Muscle layer of duodenum (tissue), 2 donors: ENCODE data around the gene STT3A.

Source experiments
- H3K27ac ChIP-seq: one replicate; pipeline ENCODE4 v1.7.0; 2013; ENCODE audit warnings: mild to moderate bottlenecking, low read length
- H3K27me3 ChIP-seq: one replicate; pipeline ENCODE4 v1.7.0; 2013; ENCODE audit warnings: low read depth, mild to moderate bottlenecking, control low read depth, low read length
- H3K36me3 ChIP-seq, 2 donors: one replicate each; pipeline ENCODE4 v1.7.0; 2013; ENCODE audit warnings: low read length in 2 of 2, control low read depth in 1 of 2, mild to moderate bottlenecking in 1 of 2; ENCODE audit not compliant: insufficient read depth in 2 of 2, control insufficient read depth in 1 of 2
- H3K4me1 ChIP-seq, 2 donors: one replicate each; pipeline ENCODE4 v1.7.0; 2013; ENCODE audit warnings: low read length in 2 of 2, mild to moderate bottlenecking in 2 of 2, control low read depth in 1 of 2, moderate library complexity in 1 of 2; ENCODE audit not compliant: insufficient read depth in 2 of 2, control insufficient read depth in 1 of 2
- H3K4me3 ChIP-seq, 2 donors: one replicate each; pipeline ENCODE4 v1.7.0; 2013; ENCODE audit warnings: low read length in 2 of 2, low read depth in 1 of 2, mild to moderate bottlenecking in 1 of 2
- H3K9me3 ChIP-seq, 2 donors: one replicate each; pipeline ENCODE4 v1.7.0; 2013; ENCODE audit warnings: low read length in 2 of 2, control low read depth in 1 of 2, mild to moderate bottlenecking in 1 of 2; ENCODE audit not compliant: control insufficient read depth in 1 of 2
- donor health status: healthy.

Gene STT3A

DNA sequence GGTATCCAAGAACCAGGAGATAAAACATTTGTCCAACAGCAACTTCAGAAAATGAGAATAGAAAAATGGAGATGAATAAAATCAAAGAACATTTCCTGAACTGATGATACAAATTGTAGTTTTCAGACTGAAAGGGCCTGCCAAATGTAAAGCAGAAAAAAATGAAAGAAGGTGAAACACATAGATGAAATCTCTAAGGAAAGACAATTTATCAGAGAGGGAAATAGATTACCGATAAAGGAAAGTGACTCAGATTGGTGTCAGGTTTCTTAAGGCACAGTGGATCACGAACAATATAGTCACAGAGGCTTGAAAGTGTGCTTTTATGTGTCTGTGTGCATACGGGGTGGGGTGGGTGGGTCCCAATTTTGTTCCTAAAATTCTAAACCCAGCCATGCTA lies 4.1 kb upstream of the STT3A start:
- no peak overlapping the region for H3K27ac ChIP-seq
- no peaks in the 10 kb centered on the region for H3K27me3 ChIP-seq
- no peak overlapping the region for H3K4me3 ChIP-seq
- peaks cover 11 to 21% of the 10 kb centered on the region in 2 donors for H3K36me3 ChIP-seq
- H3K9me3 ChIP-seq, result no peaks in the 10 kb centered on the region
- H3K4me1 ChIP-seq, result peaks cover 0 to 3% of the 10 kb centered on the region in 2 donors

DNA sequence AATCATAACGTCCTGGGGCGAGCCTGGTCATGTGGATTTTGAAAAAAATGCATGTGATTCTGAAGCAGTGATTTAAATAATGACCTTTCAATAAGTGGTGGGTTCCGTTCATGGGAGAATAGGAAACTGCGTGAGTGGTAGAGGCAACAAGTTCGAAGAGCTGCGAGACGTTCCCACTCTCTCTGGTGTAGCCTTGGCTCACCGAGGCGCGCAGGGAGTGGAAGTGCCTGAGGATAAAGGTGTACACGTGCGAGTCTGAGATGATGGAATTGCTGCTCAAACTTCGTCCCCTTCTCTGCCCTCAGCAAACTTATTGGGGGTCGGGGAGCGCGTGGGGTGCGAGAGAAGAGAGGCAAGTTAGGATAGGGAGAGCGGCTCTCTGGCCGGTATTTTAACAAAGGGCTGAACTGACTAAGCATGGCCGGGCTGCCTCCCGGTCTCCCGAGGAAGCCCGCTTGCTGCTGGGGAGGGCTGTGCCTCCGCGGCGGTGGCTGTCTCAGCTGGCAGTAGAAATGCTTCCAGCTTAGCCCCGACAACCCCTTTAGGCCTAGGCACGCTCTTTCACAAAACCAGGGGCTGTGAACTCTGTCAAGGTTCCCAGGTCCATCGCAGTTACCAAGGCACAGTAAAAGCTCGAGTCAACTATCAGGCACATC lies 875 bp upstream of the STT3A start:
- peaks cover 0 to 20% of the 10 kb centered on the region in 2 donors for H3K4me1 ChIP-seq
- H3K9me3 ChIP-seq, result no peaks in the 10 kb centered on the region
- peak overlapping the region; percentile 83 to 99 for H3K4me3 ChIP-seq
- H3K36me3 ChIP-seq, result peaks cover 0 to 11% of the 10 kb centered on the region in 2 donors
- H3K27me3 ChIP-seq, result no peaks in the 10 kb centered on the region
- H3K27ac ChIP-seq, result peak overlapping the region; percentile 99

DNA sequence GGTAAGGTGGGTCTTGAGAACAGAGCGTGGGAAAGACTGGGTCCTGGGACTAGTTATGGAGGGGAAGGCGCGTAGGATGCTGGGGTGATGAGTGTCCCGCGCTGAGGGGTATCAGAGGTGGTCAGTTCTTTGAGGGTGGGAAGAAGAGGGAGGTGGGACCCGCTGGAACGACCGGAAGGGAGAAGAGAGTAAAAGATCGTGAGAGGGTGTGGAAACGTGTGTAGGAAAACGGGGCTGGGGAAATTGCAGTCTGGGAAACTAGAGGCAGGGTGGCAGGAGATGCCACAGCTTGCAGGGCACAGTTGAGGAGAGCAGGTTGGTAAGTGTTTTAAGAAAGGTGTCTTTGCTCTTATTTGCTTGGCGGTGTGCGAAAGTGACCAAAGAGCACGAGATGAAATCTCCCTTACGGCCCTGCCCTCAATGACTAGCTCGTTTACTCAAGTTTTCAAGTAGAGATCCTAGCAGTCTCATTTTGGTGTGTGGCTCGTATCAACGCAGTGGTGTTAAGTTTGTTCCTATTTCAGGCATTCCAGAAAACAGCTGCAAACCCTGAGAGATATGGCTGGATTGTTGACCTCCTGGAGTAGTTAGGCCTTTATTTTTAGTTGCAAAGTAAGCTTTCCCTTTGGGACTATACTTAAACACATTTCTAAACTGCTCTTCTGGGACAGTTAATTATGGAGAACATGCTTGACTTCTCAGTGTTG lies 615 bp downstream of the STT3A start:
- peak overlapping the region; percentile 90 for H3K27ac ChIP-seq
- peaks cover 0 to 23% of the 10 kb centered on the region in 2 donors for H3K36me3 ChIP-seq
- no peaks in the 10 kb centered on the region for H3K9me3 ChIP-seq
- peak overlapping the region; percentile 95 to 99 for H3K4me3 ChIP-seq
- H3K4me1 ChIP-seq, result peaks cover 0 to 20% of the 10 kb centered on the region in 2 donors
- no peaks in the 10 kb centered on the region for H3K27me3 ChIP-seq

DNA sequence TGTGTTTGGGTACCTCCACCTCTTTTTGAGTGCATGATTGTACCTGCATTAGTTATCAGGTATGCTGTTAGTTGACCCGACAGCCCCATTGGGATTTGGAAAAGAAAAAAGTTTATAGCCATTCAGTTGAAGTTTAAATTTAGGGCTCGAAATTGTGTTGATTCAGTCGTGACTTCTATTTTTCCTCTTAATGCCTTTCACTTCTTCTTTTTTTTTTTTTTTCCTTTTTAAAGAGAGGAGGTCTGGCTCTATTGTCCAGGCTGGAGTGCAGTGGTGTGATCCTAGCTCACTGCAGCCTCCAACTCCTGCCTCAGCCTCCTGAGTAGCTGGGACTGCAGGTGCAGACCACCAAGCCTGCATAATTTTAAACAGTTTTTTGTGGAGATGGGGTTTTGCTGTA lies 2.3 kb downstream of the STT3A start:
- no peak overlapping the region for H3K27ac ChIP-seq
- no peaks in the 10 kb centered on the region for H3K9me3 ChIP-seq
- H3K27me3 ChIP-seq, result no peaks in the 10 kb centered on the region
- H3K4me3 ChIP-seq, result no peak overlapping the region
- peaks cover 6 to 35% of the 10 kb centered on the region in 2 donors for H3K36me3 ChIP-seq
- H3K4me1 ChIP-seq, result peaks cover 0 to 20% of the 10 kb centered on the region in 2 donors

DNA sequence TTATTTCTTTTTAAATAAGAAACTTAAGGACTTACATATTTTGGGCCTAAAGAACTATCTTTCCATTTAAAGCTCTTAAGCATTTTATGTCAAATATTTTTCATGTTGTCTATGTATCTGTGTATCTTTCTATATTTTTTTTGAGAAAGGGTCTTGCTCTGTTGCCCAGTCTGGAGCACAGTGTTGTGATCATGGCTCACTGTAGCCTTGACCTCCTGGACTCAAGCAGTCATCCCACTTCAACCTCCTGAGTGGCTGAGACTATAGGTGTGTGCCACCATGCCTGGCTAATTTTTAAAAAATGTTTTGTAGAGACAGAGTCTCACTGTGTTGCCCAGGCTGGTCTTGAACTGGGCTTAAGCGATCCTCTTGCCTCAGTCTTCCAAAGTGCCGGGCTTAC lies 8.0 kb downstream of the STT3A start:
- H3K4me1 ChIP-seq, result peaks cover 0 to 3% of the 10 kb centered on the region in 2 donors
- no peak overlapping the region for H3K4me3 ChIP-seq
- peaks cover 40 to 75% of the 10 kb centered on the region in 2 donors for H3K36me3 ChIP-seq
- H3K27me3 ChIP-seq, result no peaks in the 10 kb centered on the region
- no peak overlapping the region for H3K27ac ChIP-seq
- no peaks in the 10 kb centered on the region for H3K9me3 ChIP-seq

DNA sequence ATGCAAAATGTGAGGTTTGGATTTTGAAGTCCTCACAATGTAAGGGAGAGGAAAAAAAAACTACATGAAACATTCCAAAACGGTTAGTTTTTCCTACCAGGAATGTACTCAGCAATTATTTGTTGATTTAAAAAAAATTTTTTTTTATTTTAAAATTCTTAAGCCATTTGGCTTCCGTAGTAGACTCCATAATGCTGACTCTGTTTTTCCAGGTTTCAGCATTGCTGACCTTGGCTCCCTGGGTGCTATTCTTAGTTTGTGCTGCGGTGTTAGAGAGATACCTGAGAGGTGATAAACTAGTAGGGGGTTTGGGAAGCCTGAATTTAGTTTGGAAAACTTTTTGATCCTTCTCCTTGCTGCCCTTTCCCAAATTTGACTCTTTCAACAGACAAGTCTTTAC lies 10.6 kb downstream of the STT3A start:
- Histone ChIP-seq H3K27me3 (no peaks in the 10 kb centered on the region), H3K27ac (no peak overlapping the region), H3K4me3 (no peak overlapping the region), H3K9me3 (no peaks in the 10 kb centered on the region), H3K4me1 (no peaks in the 10 kb centered on the region), H3K36me3 (peaks cover 64 to 89% of the 10 kb centered on the region in 2 donors)

DNA sequence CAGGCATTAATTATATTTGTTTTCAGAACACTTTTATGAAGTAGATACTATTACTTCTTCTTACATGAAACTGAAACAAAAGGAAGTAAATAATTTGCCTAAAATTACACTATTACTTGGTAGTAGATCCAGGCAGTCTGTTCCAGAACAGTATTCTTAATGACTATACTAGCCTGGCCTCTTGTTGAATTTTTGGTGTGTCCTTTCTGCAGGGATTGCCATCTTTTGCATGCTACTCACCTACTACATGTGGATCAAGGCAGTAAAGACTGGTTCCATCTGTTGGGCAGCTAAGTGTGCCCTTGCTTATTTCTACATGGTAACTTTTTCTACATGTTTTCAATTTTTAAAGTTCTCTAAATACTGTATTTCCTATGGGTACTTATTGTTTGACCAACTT lies 12.8 kb downstream of the STT3A start:
- no peak overlapping the region for H3K4me3 ChIP-seq
- H3K27me3 ChIP-seq, result no peaks in the 10 kb centered on the region
- H3K9me3 ChIP-seq, result no peaks in the 10 kb centered on the region
- H3K4me1 ChIP-seq, result no peaks in the 10 kb centered on the region
- peaks cover 69 to 94% of the 10 kb centered on the region in 2 donors for H3K36me3 ChIP-seq
- H3K27ac ChIP-seq, result no peak overlapping the region

DNA sequence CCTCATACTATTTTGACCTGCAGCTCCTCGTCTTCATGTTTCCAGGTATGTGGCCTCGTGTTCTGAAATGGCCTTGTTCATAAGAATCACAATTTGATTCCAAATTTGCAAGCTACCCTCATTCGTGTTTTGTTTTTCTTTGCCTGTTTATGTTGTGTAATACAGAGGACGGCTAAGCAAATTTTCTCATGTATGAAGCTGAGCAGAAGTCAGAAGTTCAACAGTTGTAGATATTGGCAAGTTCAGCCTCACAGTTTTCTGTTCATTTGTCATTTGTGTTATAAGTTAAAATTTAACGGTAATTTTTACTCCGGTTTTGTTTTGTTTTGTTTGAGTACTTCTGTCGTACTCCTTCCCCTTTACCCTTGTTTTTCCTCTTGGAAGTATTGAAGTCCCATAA lies 16.9 kb downstream of the STT3A start:
- no peaks in the 10 kb centered on the region for H3K4me1 ChIP-seq
- no peaks in the 10 kb centered on the region for H3K27me3 ChIP-seq
- H3K9me3 ChIP-seq, result no peaks in the 10 kb centered on the region
- H3K27ac ChIP-seq, result no peak overlapping the region
- no peak overlapping the region for H3K4me3 ChIP-seq
- H3K36me3 ChIP-seq, result peaks cover 77 to 84% of the 10 kb centered on the region in 2 donors

DNA sequence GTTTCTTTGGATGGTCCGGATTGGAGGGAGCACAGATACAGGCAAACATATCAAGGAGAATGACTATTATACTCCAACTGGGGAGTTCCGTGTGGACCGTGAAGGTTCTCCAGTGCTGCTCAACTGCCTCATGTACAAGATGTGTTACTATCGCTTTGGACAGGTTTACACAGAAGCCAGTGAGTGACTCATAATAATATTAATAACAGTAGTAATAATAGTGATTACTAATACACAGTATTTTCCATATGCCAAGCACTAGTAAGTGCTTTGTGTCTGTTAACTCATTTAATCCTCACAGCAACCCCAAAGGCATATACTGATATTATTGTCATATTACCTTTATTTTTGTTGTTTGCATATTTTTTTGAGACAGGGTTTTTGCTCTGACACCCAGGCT lies 25.7 kb downstream of the STT3A start:
- H3K27me3 ChIP-seq, result no peaks in the 10 kb centered on the region
- H3K4me3 ChIP-seq, result no peak overlapping the region
- H3K4me1 ChIP-seq, result no peaks in the 10 kb centered on the region
- H3K36me3 ChIP-seq, result peaks cover 68 to 77% of the 10 kb centered on the region in 2 donors
- H3K27ac ChIP-seq, result no peak overlapping the region
- no peaks in the 10 kb centered on the region for H3K9me3 ChIP-seq

DNA sequence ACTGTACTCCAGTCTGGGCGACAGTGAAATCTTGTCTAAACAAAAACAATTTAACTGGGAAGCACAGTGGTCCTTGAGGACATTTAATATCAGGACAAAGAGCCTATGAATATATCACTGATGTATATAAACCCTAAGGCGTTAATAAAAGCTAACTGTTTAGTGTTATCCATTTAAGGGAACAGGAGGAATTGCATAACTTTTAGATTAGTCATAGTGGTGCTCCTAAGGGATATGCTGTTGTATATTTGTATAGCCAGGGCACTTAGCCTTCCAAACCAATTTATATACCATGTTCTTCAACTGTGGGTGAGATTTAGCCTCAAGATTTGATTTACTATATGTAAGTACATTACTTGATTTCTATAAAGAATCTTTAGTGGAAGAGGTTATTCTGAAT lies 29.3 kb downstream of the STT3A start:
- H3K4me3 ChIP-seq, result no peak overlapping the region
- H3K36me3 ChIP-seq, result peaks cover 38 to 46% of the 10 kb centered on the region in 2 donors
- H3K4me1 ChIP-seq, result peaks cover 7 to 16% of the 10 kb centered on the region in 2 donors
- H3K9me3 ChIP-seq, result no peaks in the 10 kb centered on the region
- H3K27ac ChIP-seq, result peak overlapping the region; percentile 44
- H3K27me3 ChIP-seq, result no peaks in the 10 kb centered on the region

DNA sequence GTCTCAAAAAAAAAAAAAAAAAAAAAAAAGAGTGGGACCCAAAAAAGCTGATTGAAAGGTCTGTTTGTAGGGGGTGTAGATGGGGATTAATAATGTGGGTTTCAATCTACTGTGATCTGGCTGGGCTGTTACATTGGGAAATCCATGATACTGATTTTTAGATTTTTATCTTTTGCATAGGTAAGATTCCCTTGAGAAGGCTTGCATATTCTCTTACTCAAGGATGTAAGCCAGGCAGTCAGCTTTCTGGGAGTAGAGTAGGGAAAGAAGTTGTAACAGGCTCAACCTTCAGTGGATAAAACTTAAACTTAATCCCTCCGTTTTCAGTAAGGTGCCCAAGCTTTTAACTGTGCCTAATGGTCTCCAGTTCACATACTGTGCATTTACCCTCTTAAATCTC lies 30.4 kb downstream of the STT3A start:
- peaks cover 31 to 36% of the 10 kb centered on the region in 2 donors for H3K36me3 ChIP-seq
- no peak overlapping the region for H3K27ac ChIP-seq
- no peaks in the 10 kb centered on the region for H3K27me3 ChIP-seq
- no peaks in the 10 kb centered on the region for H3K9me3 ChIP-seq
- H3K4me1 ChIP-seq, result peaks cover 9 to 16% of the 10 kb centered on the region in 2 donors
- no peak overlapping the region for H3K4me3 ChIP-seq
